ENCODE results near the gene COBL.

GRCh38 chr7:51224811-51225595, 91.6 kb downstream of the COBL start:
- TF ChIP-seq, protein P1, sequence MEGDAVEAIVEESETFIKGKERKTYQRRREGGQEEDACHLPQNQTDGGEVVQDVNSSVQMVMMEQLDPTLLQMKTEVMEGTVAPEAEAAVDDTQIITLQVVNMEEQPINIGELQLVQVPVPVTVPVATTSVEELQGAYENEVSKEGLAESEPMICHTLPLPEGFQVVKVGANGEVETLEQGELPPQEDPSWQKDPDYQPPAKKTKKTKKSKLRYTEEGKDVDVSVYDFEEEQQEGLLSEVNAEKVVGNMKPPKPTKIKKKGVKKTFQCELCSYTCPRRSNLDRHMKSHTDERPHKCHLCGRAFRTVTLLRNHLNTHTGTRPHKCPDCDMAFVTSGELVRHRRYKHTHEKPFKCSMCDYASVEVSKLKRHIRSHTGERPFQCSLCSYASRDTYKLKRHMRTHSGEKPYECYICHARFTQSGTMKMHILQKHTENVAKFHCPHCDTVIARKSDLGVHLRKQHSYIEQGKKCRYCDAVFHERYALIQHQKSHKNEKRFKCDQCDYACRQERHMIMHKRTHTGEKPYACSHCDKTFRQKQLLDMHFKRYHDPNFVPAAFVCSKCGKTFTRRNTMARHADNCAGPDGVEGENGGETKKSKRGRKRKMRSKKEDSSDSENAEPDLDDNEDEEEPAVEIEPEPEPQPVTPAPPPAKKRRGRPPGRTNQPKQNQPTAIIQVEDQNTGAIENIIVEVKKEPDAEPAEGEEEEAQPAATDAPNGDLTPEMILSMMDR (IDR thresholded peaks at IDR 0.05 in 2 of 3, conservative IDR thresholded peaks at IDR 0.05 in 1 of 3; ENCODE audit: control insufficient read depth in 2 of 3, extremely low read depth in 1 of 3, insufficient read depth in 1 of 3, low read depth in 3 of 3, low read length in 3 of 3), result 0 out of 6 replicates have a peak, but pooled peaks of 1 of the 3 experiments have one; percentile 2
- no peak for TF ChIP-seq HCFC1 (IDR thresholded peaks at IDR 0.05; ENCODE audit: low read length)
- no peak for TF ChIP-seq E2F8 (IDR thresholded peaks at IDR 0.05; ENCODE audit: low read depth, partially characterized antibody)
- TF ChIP-seq EZH2 (IDR thresholded peaks at IDR 0.05; ENCODE audit: borderline replicate concordance, control insufficient read depth, low read depth, low read length), result no peak
- TF ChIP-seq HDAC2 (IDR thresholded peaks at IDR 0.05), result no peak

Measured in GM12878 (cell line).